ENCODE measurements around the gene APCDD1L.

APCDD1L gene

GRCh38 chr20:58515233-58516212 is at the start of gene APCDD1L:
APCDD1L (minus strand) TSS chr20:58515399; CDS start chr20:58514707, 692 bp downstream.
- Mint-ChIP-seq H3K27me3 (peaks cover 44% of the 10 kb centered on the region), H3K36me3 (ENCODE audit: low read depth) (no peaks in the 10 kb centered on the region), H3K4me3 (no peak within 1 kb of the TSS), H3K4me1 (ENCODE audit: low read depth) (no peaks in the 10 kb centered on the region), H3K27ac (no peak within 1 kb of the TSS), H3K9me3 (no peaks in the 10 kb centered on the region)
- intact Hi-C loops (cut with micrococcal nuclease): no loop called here

- Mint-ChIP-seq H3K4me1 (ENCODE audit: low read depth) (no peaks in the 10 kb centered on the region), H3K27me3 (peaks cover 16% of the 10 kb centered on the region), H3K9me3 (no peaks in the 10 kb centered on the region), H3K4me3 (no peak overlapping the region), H3K27ac (no peak overlapping the region), H3K36me3 (ENCODE audit: low read depth) (no peaks in the 10 kb centered on the region)
- intact Hi-C loops (cut with micrococcal nuclease): no loop called here
These were observed 44.1 kb upstream of the APCDD1L start for GRCh38 chr20:58559368-58559729.

- Mint-ChIP-seq H3K27ac (no peak overlapping the region), H3K27me3 (peaks cover 16% of the 10 kb centered on the region), H3K36me3 (ENCODE audit: low read depth) (no peaks in the 10 kb centered on the region), H3K4me1 (ENCODE audit: low read depth) (no peaks in the 10 kb centered on the region), H3K4me3 (no peak overlapping the region), H3K9me3 (no peaks in the 10 kb centered on the region)
- intact Hi-C loops (cut with micrococcal nuclease): no loop called here
These were observed 43.5 kb upstream of the APCDD1L start for GRCh38 chr20:58558486-58559367.

GRCh38 chr20:58557733-58558342 is 42.6 kb upstream of the APCDD1L start:
- intact Hi-C loops (cut with micrococcal nuclease): no loop called here
- H3K27me3 Mint-ChIP-seq: peaks cover 20% of the 10 kb centered on the region
- H3K9me3 Mint-ChIP-seq: no peaks in the 10 kb centered on the region
- no peaks in the 10 kb centered on the region for H3K36me3 Mint-ChIP-seq (ENCODE audit: low read depth)
- no peak overlapping the region for H3K27ac Mint-ChIP-seq
- H3K4me1 Mint-ChIP-seq (ENCODE audit: low read depth): no peaks in the 10 kb centered on the region
- no peak overlapping the region for H3K4me3 Mint-ChIP-seq

GRCh38 chr20:58556961-58557360 is 41.8 kb upstream of the APCDD1L start:
- Mint-ChIP-seq H3K27ac (no peak overlapping the region), H3K9me3 (no peaks in the 10 kb centered on the region), H3K4me3 (no peak overlapping the region), H3K36me3 (ENCODE audit: low read depth) (no peaks in the 10 kb centered on the region), H3K4me1 (ENCODE audit: low read depth) (no peaks in the 10 kb centered on the region), H3K27me3 (peaks cover 25% of the 10 kb centered on the region)
- intact Hi-C loops (cut with micrococcal nuclease): no loop called here

- intact Hi-C loops (cut with micrococcal nuclease): no loop called here
- H3K27ac Mint-ChIP-seq: no peak overlapping the region
- H3K36me3 Mint-ChIP-seq (ENCODE audit: low read depth): no peaks in the 10 kb centered on the region
- peaks cover 18% of the 10 kb centered on the region for H3K27me3 Mint-ChIP-seq
- no peak overlapping the region for H3K4me3 Mint-ChIP-seq
- H3K9me3 Mint-ChIP-seq: no peaks in the 10 kb centered on the region
- no peaks in the 10 kb centered on the region for H3K4me1 Mint-ChIP-seq (ENCODE audit: low read depth)
These were observed 40.0 kb upstream of the APCDD1L start for GRCh38 chr20:58555078-58555765.

GRCh38 chr20:58554541-58554940 is 39.3 kb upstream of the APCDD1L start:
- no peak overlapping the region for H3K4me3 Mint-ChIP-seq
- intact Hi-C loops (cut with micrococcal nuclease): no loop called here
- H3K27ac Mint-ChIP-seq: no peak overlapping the region
- no peaks in the 10 kb centered on the region for H3K4me1 Mint-ChIP-seq (ENCODE audit: low read depth)
- H3K9me3 Mint-ChIP-seq: no peaks in the 10 kb centered on the region
- H3K27me3 Mint-ChIP-seq: peaks cover 18% of the 10 kb centered on the region
- no peaks in the 10 kb centered on the region for H3K36me3 Mint-ChIP-seq (ENCODE audit: low read depth)

- intact Hi-C loops (cut with micrococcal nuclease): no loop called here
- H3K4me1 Mint-ChIP-seq (ENCODE audit: low read depth): no peaks in the 10 kb centered on the region
- H3K27ac Mint-ChIP-seq: no peak overlapping the region
- H3K36me3 Mint-ChIP-seq (ENCODE audit: low read depth): no peaks in the 10 kb centered on the region
- no peak overlapping the region for H3K4me3 Mint-ChIP-seq
- peaks cover 21% of the 10 kb centered on the region for H3K27me3 Mint-ChIP-seq
- H3K9me3 Mint-ChIP-seq: no peaks in the 10 kb centered on the region
These were observed 38.6 kb upstream of the APCDD1L start for GRCh38 chr20:58553841-58554240.

- intact Hi-C loops (cut with micrococcal nuclease): no loop called here
- H3K4me1 Mint-ChIP-seq (ENCODE audit: low read depth): no peaks in the 10 kb centered on the region
- no peak overlapping the region for H3K27ac Mint-ChIP-seq
- no peaks in the 10 kb centered on the region for H3K9me3 Mint-ChIP-seq
- H3K27me3 Mint-ChIP-seq: peaks cover 22% of the 10 kb centered on the region
- no peak overlapping the region for H3K4me3 Mint-ChIP-seq
- no peaks in the 10 kb centered on the region for H3K36me3 Mint-ChIP-seq (ENCODE audit: low read depth)
These were observed 38.0 kb upstream of the APCDD1L start for GRCh38 chr20:58553166-58553696.

- no peaks in the 10 kb centered on the region for H3K36me3 Mint-ChIP-seq (ENCODE audit: low read depth)
- intact Hi-C loops (cut with micrococcal nuclease): no loop called here
- peaks cover 23% of the 10 kb centered on the region for H3K27me3 Mint-ChIP-seq
- H3K27ac Mint-ChIP-seq: no peak overlapping the region
- no peaks in the 10 kb centered on the region for H3K4me1 Mint-ChIP-seq (ENCODE audit: low read depth)
- H3K4me3 Mint-ChIP-seq: no peak overlapping the region
- no peaks in the 10 kb centered on the region for H3K9me3 Mint-ChIP-seq
These were observed 37.3 kb upstream of the APCDD1L start for GRCh38 chr20:58552366-58552934.

GRCh38 chr20:58551631-58552030 is 36.4 kb upstream of the APCDD1L start:
- intact Hi-C loops (cut with micrococcal nuclease): no loop called here
- Mint-ChIP-seq H3K4me1 (ENCODE audit: low read depth) (no peaks in the 10 kb centered on the region), H3K27me3 (peaks cover 26% of the 10 kb centered on the region), H3K4me3 (no peak overlapping the region), H3K9me3 (no peaks in the 10 kb centered on the region), H3K36me3 (ENCODE audit: low read depth) (no peaks in the 10 kb centered on the region), H3K27ac (no peak overlapping the region)

- Mint-ChIP-seq H3K27ac (no peak overlapping the region), H3K4me3 (no peak overlapping the region)
These were observed 35.3 kb upstream of the APCDD1L start for GRCh38 chr20:58550275-58551059.

More at GRCh38 chr20:58550275-58551059, 35.3 kb upstream of the APCDD1L start:
- H3K27me3 Mint-ChIP-seq: peaks cover 24% of the 10 kb centered on the region
- no peaks in the 10 kb centered on the region for H3K9me3 Mint-ChIP-seq
- intact Hi-C loops (cut with micrococcal nuclease): no loop called here
- no peaks in the 10 kb centered on the region for H3K36me3 Mint-ChIP-seq (ENCODE audit: low read depth)
- no peaks in the 10 kb centered on the region for H3K4me1 Mint-ChIP-seq (ENCODE audit: low read depth)
